ENCODE results near the gene NGLY1. TPM values are rescaled to one million over a fixed set of nuclear protein-coding genes. Genes with fewer than 3 reads are reported as not detected.

NGLY1 gene
- total RNA-seq, 1 experiment from 2014 or later: 27.0 TPM

DNA sequence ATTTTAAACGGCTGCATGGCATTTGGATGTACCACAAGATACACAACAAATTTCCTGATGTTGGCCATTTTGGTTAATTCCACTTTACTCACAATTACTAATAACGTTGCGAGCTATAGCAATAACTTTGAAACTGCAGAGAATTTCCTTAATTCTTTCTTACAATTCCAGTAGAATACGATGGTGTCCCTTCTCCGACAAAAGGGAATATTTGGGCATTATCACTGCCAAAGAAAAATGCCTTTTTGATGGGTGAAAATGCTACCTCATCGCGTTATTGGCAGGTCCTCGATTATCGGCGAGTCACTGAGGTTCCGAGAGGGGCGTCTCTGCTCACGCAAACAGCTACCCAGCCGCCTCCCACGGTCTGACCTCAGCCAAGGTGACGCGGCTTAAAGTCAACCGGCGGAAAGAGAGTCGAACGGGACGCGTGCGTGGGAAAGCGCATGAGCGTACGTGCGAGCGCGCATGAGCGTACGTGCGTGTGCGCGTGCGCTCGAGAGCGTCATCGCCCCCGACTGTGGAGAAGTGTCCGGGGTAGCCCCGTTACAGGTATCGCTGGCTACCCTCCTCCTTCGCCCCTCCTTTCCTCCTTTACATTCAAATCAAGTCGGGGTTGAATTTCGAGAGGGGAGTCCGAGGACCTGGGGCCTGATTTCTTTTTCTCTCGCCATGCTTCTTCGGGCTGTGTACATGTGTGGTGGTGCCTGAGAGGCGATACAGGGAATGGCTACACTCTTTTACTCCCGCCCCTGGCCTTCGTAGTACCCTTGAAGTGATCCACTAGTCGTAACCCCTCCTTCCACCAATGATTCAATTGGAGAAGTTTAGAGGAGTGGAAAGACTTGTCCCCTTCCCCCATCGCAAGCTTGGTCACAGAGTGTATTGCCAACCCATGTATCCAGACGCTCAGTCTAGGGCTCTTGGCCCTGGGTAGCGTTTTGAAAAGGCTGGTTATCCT lies 6.6 kb upstream of the NGLY1 start, which contains the start of gene OXSM:
Gene OXSM (plus strand): TSS at position 495 of the 961 bp plus-strand sequence. CDS start 931 bp downstream, outside the sequence.
- Mint-ChIP-seq H3K4me1 (peaks cover 30 to 39% of the 10 kb centered on the region in 2 experiments), H3K9me3 (no peaks in the 10 kb centered on the region), H3K36me3 (ENCODE audit: insufficient read depth in 1 of 3, low read depth in 3 of 3) (no peaks in the 10 kb centered on the region; a peak in 1 of 7 replicates), H3K27ac (peak within 1 kb of the TSS; percentile 91 to 96 (median 91)), H3K27me3 (ENCODE audit: low read depth) (no peaks in the 10 kb centered on the region), H3K4me3 (peak within 1 kb of the TSS; percentile 70 to 82)
- Histone ChIP-seq H4K5ac (ENCODE audit: insufficient read length, low read depth, low read length) (no peak within 1 kb of the TSS), H4K8ac (replicated peaks; ENCODE audit: insufficient read length, low read depth, low read length) (no peak within 1 kb of the TSS), H4K91ac (ENCODE audit: insufficient read length, low read depth, low read length) (no peak within 1 kb of the TSS), H2BK12ac (ENCODE audit: insufficient read length, low read depth, low read length) (no peak within 1 kb of the TSS), H3K56ac (ENCODE audit: insufficient read length, low read depth, low read length) (no peak within 1 kb of the TSS), H3K14ac (ENCODE audit: insufficient read depth, low read length) (no peak within 1 kb of the TSS), H2BK120ac (ENCODE audit: low read depth, low read length, poor library complexity, severe bottlenecking) (no peak within 1 kb of the TSS), H3K9me3 (ENCODE audit: control insufficient read depth, low read depth, low read length) (no peaks in the 10 kb centered on the region), H2AK5ac (ENCODE audit: insufficient read length, low read length) (no peak within 1 kb of the TSS), H2BK15ac (ENCODE audit: low read depth, low read length) (no peak within 1 kb of the TSS), H3K79me1 (ENCODE audit: insufficient read depth, low read depth, low read length, poor library complexity, severe bottlenecking) (no peaks in the 10 kb centered on the region), H3K23me2 (ENCODE audit: insufficient read length, low read depth, low read length, poor library complexity, severe bottlenecking) (peaks cover 7% of the 10 kb centered on the region), H3T11ph (ENCODE audit: low read length) (no peak within 1 kb of the TSS), H2BK20ac (ENCODE audit: low read depth, low read length, poor library complexity, severe bottlenecking) (no peak within 1 kb of the TSS), H2BK5ac (ENCODE audit: insufficient read length, low read length) (no peak within 1 kb of the TSS), H3K4me1 (ENCODE audit: insufficient read depth, low read length) (no peaks in the 10 kb centered on the region), H3K23ac (ENCODE audit: insufficient read length, low read depth, low read length) (no peak within 1 kb of the TSS), H3K9ac (ENCODE audit: extremely low read depth, insufficient read length, low read length) (no peak within 1 kb of the TSS), H3K4me2 (ENCODE audit: insufficient read depth, insufficient read length, low read length) (peak within 1 kb of the TSS; percentile 54), H3K4ac (ENCODE audit: low read depth, low read length) (no peak within 1 kb of the TSS), H3K27me3 (ENCODE audit: insufficient read depth, low read length) (no peaks in the 10 kb centered on the region), H3K79me2 (ENCODE audit: insufficient read depth, low read length) (no peaks in the 10 kb centered on the region), H3K27ac (ENCODE audit: insufficient read length, low read depth, low read length) (no peak within 1 kb of the TSS), H2AFZ (ENCODE audit: low read length) (peak within 1 kb of the TSS; percentile 19), H4K20me1 (ENCODE audit: control insufficient read depth, insufficient read depth, insufficient read length) (no peaks in the 10 kb centered on the region), H3K18ac (ENCODE audit: insufficient read length, low read depth, low read length) (no peak within 1 kb of the TSS)
- DNase-seq: peak; percentile 62
- TF ChIP-seq, protein P1, sequence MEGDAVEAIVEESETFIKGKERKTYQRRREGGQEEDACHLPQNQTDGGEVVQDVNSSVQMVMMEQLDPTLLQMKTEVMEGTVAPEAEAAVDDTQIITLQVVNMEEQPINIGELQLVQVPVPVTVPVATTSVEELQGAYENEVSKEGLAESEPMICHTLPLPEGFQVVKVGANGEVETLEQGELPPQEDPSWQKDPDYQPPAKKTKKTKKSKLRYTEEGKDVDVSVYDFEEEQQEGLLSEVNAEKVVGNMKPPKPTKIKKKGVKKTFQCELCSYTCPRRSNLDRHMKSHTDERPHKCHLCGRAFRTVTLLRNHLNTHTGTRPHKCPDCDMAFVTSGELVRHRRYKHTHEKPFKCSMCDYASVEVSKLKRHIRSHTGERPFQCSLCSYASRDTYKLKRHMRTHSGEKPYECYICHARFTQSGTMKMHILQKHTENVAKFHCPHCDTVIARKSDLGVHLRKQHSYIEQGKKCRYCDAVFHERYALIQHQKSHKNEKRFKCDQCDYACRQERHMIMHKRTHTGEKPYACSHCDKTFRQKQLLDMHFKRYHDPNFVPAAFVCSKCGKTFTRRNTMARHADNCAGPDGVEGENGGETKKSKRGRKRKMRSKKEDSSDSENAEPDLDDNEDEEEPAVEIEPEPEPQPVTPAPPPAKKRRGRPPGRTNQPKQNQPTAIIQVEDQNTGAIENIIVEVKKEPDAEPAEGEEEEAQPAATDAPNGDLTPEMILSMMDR (conservative IDR thresholded peaks at IDR 0.05): no peak
- no CpG with 5 or more reads among the region's 56 CpGs for WGBS (ENCODE audit: extremely low coverage, insufficient read length, low lambda C conversion rate)
